Mammary epithelial cell (primary cell): Measurements from ENCODE around the gene LUC7L.

Experiments used
- EZH2 ChIP-seq: IDR thresholded peaks from 2 replicates; pipeline ENCODE4 v1.6.1; 2012; ENCODE audit warnings: low read length, inconsistent platforms, borderline replicate concordance
- TF ChIP-seq, protein P1 (sequence below), 2 donors: IDR thresholded peaks in 1 of 2; conservative IDR thresholded peaks in 1 of 2; 2 replicates each; pipeline ENCODE4 v1.5.1; 2011 to 2012; ENCODE audit warnings: inconsistent platforms in 2 of 2, low read length in 2 of 2, mild to moderate bottlenecking in 2 of 2, control low read depth in 1 of 2, low read depth in 1 of 2; ENCODE audit not compliant: insufficient read depth in 1 of 2; ENCODE audit errors: extremely low read depth in 1 of 2

- TF ChIP-seq, protein P1, sequence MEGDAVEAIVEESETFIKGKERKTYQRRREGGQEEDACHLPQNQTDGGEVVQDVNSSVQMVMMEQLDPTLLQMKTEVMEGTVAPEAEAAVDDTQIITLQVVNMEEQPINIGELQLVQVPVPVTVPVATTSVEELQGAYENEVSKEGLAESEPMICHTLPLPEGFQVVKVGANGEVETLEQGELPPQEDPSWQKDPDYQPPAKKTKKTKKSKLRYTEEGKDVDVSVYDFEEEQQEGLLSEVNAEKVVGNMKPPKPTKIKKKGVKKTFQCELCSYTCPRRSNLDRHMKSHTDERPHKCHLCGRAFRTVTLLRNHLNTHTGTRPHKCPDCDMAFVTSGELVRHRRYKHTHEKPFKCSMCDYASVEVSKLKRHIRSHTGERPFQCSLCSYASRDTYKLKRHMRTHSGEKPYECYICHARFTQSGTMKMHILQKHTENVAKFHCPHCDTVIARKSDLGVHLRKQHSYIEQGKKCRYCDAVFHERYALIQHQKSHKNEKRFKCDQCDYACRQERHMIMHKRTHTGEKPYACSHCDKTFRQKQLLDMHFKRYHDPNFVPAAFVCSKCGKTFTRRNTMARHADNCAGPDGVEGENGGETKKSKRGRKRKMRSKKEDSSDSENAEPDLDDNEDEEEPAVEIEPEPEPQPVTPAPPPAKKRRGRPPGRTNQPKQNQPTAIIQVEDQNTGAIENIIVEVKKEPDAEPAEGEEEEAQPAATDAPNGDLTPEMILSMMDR (conservative IDR thresholded peaks at IDR 0.05 in 1 of 2, IDR thresholded peaks at IDR 0.05 in 1 of 2; ENCODE audit: extremely low read depth in 1 of 2, insufficient read depth in 1 of 2, low read depth in 1 of 2, low read length in 2 of 2): no peak
- no peak for TF ChIP-seq EZH2
Measured at GRCh38 chr16:276426-277077, 47.3 kb upstream of the LUC7L start.
